Aorta (tissue), 5 donors: ENCODE results near the gene SLC1A1. TPM values are rescaled to one million over a fixed set of nuclear protein-coding genes. Genes with fewer than 3 reads are reported as not detected.
"Not testable (repeated sequence)": the region's sequence is repeated elsewhere in the genome, so short reads cannot be mapped to it uniquely, and the experiment has no call there.

Source experiments
- ATAC-seq: fragments of 200-7000 bp; cut with Tn5 transposase; one replicate; pipeline ENCODE4 v1.9.1; 2022; ENCODE audit warnings: moderate library complexity; ENCODE audit not compliant: low FRiP score
- DNase-seq, 2 donors: peaks; one replicate each; pipeline ENCODE4 v3.0.0-alpha.2; 2020
- H3K27ac ChIP-seq, 2 donors: one replicate each; pipeline ENCODE4 v1.5.1; 2013; ENCODE audit warnings: low read length in 2 of 2, mild to moderate bottlenecking in 2 of 2, moderate library complexity in 2 of 2, control low read depth in 1 of 2, inconsistent platforms in 1 of 2, low read depth in 1 of 2
- H3K27me3 ChIP-seq, 2 donors: one replicate each; pipeline ENCODE4 v1.6.1; 2013; ENCODE audit warnings: control low read depth in 1 of 2, low read length in 1 of 2, mild to moderate bottlenecking in 1 of 2, moderate library complexity in 1 of 2; ENCODE audit not compliant: insufficient read depth in 2 of 2, control insufficient read depth in 1 of 2
- H3K36me3 ChIP-seq, 2 donors: one replicate each; pipeline ENCODE4 v1.6.1; 2013; ENCODE audit warnings: control low read depth in 1 of 2, low read length in 1 of 2, mild to moderate bottlenecking in 1 of 2; ENCODE audit not compliant: insufficient read depth in 2 of 2, control insufficient read depth in 1 of 2
- H3K4me1 ChIP-seq, 2 donors: one replicate each; pipeline ENCODE4 v1.6.1; 2013; ENCODE audit warnings: low read length in 2 of 2, control low read depth in 1 of 2, mild to moderate bottlenecking in 1 of 2, moderate library complexity in 1 of 2; ENCODE audit not compliant: insufficient read depth in 2 of 2, control insufficient read depth in 1 of 2
- H3K4me3 ChIP-seq, 2 donors: one replicate each; pipeline ENCODE4 v1.5.1; 2013; ENCODE audit warnings: low read length in 2 of 2, control low read depth in 1 of 2, mild to moderate bottlenecking in 1 of 2
- H3K9me3 ChIP-seq: one replicate; pipeline ENCODE4 v1.6.1; 2013; ENCODE audit warnings: mild to moderate bottlenecking, low read length; ENCODE audit not compliant: control insufficient read depth
- WGBS, 2 donors: extraction: QIAGEN DNeasy Blood & Tissue Kit; methylation state at CpG; one replicate each; pipeline ENCODE4 v1.1.7; 2013; 5-methylcytosine and 5-hydroxymethylcytosine counted together
- intact Hi-C, 2 donors: fragments of 100-400 bp; cut with DNase I; formaldehyde crosslinking; loops; one replicate each; pipeline versions ENCODE4 v1.14.2 to v1.15.0; 2022
- polyA plus RNA-seq, 2 donors: library from polyadenylated mRNA; stranded (reverse); fragments of 200-250 nt; gene quantifications; one replicate each; pipeline ENCODE4 v1.2.3, GENCODE V29; 2013
- total RNA-seq, 2 donors: library from RNA; stranded (reverse); fragmentation: NEBNext Ultra II Directional; extraction: Animal tissue kit (Norgen Biotek cat#: 25700); gene quantifications; one replicate each; pipeline ENCODE4 v1.2.1, GENCODE V29; 2021
- donor health status: healthy with polysubstance abuse.
- donor health status: Bipolar disorder and iron deficiency.
- donor health status: DM: no; HTN: no; CAD: no.
- donor health status: DM: no; HTN: no; CAD: no.
- donor health status: DM: yes; HTN: yes; CAD: no.

The SLC1A1 gene
- total and polyA plus RNA-seq, 4 donors: 3.0 to 5.6 (median 3.2) TPM

DNA sequence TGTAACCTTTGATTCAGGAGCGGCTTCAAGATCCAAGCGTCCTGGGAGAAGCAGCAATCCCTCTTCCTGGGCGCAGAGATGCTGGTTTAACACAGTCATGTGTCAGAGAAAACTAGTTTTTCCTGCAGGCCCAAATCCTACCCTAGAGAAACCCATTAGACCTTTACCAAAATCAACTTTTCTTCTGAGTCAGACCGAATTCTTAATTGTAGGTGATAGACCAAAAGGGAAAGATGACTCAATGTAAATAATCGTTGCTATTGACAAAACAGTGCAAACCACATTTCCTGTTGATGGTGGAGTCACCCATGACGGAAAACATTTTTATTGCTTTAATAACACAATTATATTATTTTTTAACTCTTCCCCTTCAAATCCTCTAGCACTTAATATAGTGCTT, 40.1 kb downstream of the SLC1A1 start:
- DNase-seq (no peak), ATAC-seq (no peak)
- WGBS, 2 donors: 85 to 88% methylated on average over 6 of the region's 6 CpGs
- Histone ChIP-seq H3K27me3 (no peaks in the 10 kb centered on the region), H3K9me3 (no peaks in the 10 kb centered on the region), H3K4me1 (no peaks in the 10 kb centered on the region), H3K27ac (no peak overlapping the region), H3K36me3 (no peaks in the 10 kb centered on the region), H3K4me3 (no peak overlapping the region)
- intact Hi-C loops: loop anchor here in 1 of 2 donors (5.0 kb wide), 1 partner anchor 133 kb away; no protein-coding TSS in a partner anchor

DNA sequence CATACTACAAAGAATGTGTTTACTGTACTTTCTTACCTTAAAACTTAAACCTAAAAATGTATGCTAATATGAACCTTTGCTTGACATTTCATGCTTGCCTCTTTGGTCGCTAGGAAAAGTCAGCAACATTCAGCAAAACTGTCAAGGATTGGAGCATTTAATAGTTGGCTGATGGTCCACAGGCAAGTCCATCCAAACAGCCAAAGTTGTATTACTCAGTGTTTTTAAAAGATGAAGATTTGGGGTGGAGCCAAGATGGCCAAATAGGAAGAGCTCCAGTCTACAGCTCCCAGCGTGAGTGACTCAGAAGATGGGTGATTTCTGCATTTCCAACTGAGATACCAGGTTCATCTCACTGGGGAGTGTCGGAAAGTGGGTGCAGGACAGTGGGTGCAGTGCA, 40.6 kb downstream of the SLC1A1 start:
- ATAC-seq, H3K4me1 ChIP-seq, H3K9me3 ChIP-seq, H3K27ac ChIP-seq, H3K4me3 ChIP-seq, H3K36me3 ChIP-seq, H3K27me3 ChIP-seq, DNase-seq: not testable (repeated sequence)
- WGBS, 2 donors: 50 to 55% methylated on average over 3 of the region's 3 CpGs
- intact Hi-C loops: loop anchor here in 1 of 2 donors (5.0 kb wide), 1 partner anchor 134 kb away; no protein-coding TSS in a partner anchor

DNA sequence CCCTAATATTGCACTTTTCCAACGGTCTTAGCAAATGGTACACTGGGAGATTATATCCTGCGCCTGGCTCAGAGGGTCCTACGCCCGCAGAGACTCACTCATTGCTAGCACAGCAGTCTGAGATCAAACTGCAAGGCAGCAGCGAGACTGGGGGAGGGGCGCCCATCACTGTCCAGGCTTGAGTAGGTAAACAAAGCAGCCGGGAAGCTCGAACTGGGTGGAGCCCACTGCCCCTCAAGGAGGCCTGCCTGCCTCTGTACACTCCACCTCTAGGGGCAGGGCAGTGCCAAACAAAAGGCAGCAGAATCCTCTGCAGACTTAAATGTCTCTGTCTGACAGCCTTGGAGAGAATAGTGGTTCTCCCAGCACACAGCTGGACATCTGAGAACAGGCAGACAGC, 41.1 kb downstream of the SLC1A1 start:
- intact Hi-C loops: loop anchor here in 1 of 2 donors (5.0 kb wide), 1 partner anchor 134 kb away; no protein-coding TSS in a partner anchor
- H3K4me1 ChIP-seq, H3K27me3 ChIP-seq, DNase-seq, H3K36me3 ChIP-seq, H3K27ac ChIP-seq, H3K9me3 ChIP-seq, ATAC-seq, H3K4me3 ChIP-seq: not testable (repeated sequence)
- WGBS, 2 donors: 63 to 71% methylated on average over 8 of the region's 8 CpGs

DNA sequence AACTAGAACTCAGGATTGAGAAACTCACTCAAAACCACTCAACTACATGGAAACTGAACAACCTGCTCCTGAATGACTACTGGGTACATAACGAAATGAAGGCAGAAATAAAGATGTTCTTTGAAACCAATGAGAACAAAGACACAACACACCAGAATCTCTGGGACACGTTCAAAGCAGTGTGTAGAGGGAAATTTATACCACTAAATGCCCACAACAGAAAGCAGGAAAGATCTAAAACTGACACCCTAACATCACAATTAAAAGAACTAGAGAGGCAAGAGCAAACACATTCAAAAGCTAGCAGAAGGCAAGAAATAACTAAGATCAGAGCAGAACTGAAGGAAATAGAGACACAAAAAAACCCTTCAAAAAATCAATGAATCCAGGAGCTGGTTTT, 43.6 kb downstream of the SLC1A1 start:
- WGBS, 2 donors: 74 to 82% methylated on average over 1 of the region's 2 CpGs
- not testable (repeated sequence) for H3K9me3 ChIP-seq, H3K27ac ChIP-seq, ATAC-seq, H3K4me3 ChIP-seq, H3K4me1 ChIP-seq, DNase-seq, H3K36me3 ChIP-seq, H3K27me3 ChIP-seq
- intact Hi-C loops: loop anchor here in 1 of 2 donors (5.0 kb wide), 1 partner anchor 137 kb away; no protein-coding TSS in a partner anchor

DNA sequence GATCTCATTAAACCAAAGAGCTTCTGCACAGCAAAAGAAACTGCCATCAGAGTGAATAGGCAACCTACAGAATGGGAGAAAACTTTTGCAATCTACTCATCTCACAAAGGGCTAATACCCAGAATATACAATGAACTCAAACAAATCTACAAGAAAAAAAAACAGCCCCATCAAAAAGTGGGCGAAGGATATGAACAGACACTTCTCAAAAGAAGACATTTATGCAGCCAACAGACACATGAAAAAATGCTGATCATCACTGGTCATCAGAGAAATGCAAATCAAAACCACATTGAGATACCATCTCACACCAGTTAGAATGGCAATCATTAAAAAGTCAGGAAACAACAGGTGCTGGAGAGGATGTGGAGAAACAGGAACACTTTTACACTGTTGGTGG, 45.9 kb downstream of the SLC1A1 start:
- intact Hi-C loops, ATAC-seq, H3K4me3 ChIP-seq, H3K9me3 ChIP-seq, H3K27ac ChIP-seq, H3K27me3 ChIP-seq, DNase-seq, H3K36me3 ChIP-seq, H3K4me1 ChIP-seq: not testable (repeated sequence)
- 87 to 100% methylated on average over 1 of the region's 1 CpG for WGBS, 2 donors

DNA sequence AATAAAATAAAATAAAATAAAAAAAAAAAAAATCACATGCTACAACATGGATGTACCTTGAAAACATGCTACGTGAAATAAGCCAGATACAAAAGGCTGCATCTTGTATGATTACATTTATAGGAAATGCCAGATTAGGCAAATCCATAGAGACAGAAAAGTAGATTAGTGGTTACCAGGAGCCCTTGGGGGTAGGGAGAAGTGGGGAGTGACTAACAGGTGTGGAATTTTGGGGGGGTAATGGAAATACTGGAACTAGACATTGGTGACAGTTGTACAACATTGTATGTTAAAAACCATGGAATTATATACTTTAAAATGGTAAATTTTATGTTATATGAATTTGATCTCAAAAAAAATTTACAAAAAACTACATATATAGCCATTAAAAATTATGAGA, 47.3 kb downstream of the SLC1A1 start:
- intact Hi-C loops: no loop called here
- DNase-seq (no peak), ATAC-seq (no peak)
- Histone ChIP-seq H3K4me1 (no peaks in the 10 kb centered on the region), H3K9me3 (peaks cover 5% of the 10 kb centered on the region), H3K27me3 (no peaks in the 10 kb centered on the region), H3K27ac (no peak overlapping the region), H3K36me3 (peaks cover 0 to 2% of the 10 kb centered on the region in 2 donors), H3K4me3 (no peak overlapping the region)
- WGBS, 2 donors: 96 to 97% methylated on average over 1 of the region's 1 CpG

DNA sequence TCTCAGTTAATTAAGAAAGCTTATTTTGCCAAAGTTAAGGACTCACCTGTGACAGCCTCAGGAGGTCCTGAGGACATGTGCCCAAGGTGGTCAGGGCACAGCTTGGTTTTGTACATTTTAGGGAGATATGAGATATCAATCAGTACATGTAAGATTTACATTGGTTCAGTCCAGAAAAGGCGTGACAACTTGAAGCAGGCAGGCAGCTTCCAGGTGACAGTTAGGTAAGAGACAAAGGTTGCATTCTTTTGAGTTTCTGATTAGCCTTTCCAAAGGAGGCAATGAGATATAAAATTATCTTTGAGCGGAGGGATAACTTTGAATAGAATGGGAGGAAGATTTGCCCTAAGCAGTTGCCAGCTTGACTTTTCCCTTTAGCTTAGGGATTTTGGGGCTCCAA, 47.8 kb downstream of the SLC1A1 start:
- ATAC-seq (no peak), DNase-seq (no peak)
- Histone ChIP-seq H3K4me1 (no peaks in the 10 kb centered on the region), H3K27ac (no peak overlapping the region), H3K9me3 (peaks cover 5% of the 10 kb centered on the region), H3K36me3 (peaks cover 0 to 2% of the 10 kb centered on the region in 2 donors), H3K4me3 (no peak overlapping the region), H3K27me3 (no peaks in the 10 kb centered on the region)
- WGBS, 2 donors: 90 to 93% methylated on average over 2 of the region's 2 CpGs
- intact Hi-C loops: no loop called here

DNA sequence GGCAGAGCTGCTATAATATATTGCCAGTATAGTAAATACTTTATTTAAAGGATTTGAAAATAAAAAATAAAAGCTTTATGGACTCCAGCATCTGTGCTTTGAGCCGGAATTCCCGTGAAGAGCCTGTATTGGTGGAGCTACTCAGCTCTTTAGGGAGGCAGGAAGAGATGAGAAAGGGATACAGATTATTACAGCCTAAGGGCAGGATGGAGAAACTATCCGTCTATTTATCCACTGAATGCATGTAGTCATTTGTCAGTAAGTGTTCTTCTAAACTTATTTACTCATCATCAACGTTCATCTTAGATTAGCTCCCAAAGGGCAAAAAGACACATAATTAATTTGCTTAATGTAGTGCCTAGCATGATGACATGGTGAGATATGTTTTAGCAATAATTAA, 48.4 kb downstream of the SLC1A1 start:
- ATAC-seq: no peak
- DNase-seq: no peak
- H3K27me3 ChIP-seq: no peaks in the 10 kb centered on the region
- 72 to 79% methylated on average over 4 of the region's 4 CpGs for WGBS, 2 donors
- H3K4me1 ChIP-seq: no peaks in the 10 kb centered on the region
- peaks cover 0 to 2% of the 10 kb centered on the region in 2 donors for H3K36me3 ChIP-seq
- peaks cover 5% of the 10 kb centered on the region for H3K9me3 ChIP-seq
- intact Hi-C loops: no loop called here
- H3K27ac ChIP-seq: no peak overlapping the region
- H3K4me3 ChIP-seq: no peak overlapping the region

DNA sequence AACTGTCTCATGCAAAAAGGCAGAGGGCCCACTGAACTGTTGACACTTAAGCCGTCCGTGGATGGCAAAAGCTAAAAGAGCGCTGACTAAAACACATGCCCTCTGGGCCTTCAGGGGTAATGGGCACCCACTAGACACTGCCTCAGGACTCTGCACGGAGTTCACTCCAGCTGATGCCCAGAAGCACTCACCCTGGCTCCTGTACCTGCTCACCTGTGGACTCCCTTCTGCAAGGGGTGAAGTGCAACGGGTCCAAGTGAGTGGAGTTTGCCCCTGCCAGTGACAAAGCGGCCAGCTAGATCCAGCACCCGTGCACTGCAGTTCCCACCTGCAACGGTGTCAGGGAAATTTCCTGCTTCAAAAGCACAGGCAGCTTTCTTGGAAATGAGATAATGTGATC, 50.2 kb downstream of the SLC1A1 start:
- H3K36me3 ChIP-seq: peaks cover 0 to 2% of the 10 kb centered on the region in 2 donors
- no peak overlapping the region for H3K27ac ChIP-seq
- no peak overlapping the region for H3K4me3 ChIP-seq
- DNase-seq (no peak), ATAC-seq (no peak)
- H3K27me3 ChIP-seq: no peaks in the 10 kb centered on the region
- 96 to 97% methylated on average over 8 of the region's 8 CpGs for WGBS, 2 donors
- intact Hi-C loops: loop anchor here in 1 of 2 donors (10.0 kb wide), 1 partner anchor 46 kb away; the partner anchor contains the start of gene SLC1A1
- H3K9me3 ChIP-seq: peaks cover 5% of the 10 kb centered on the region
- no peaks in the 10 kb centered on the region for H3K4me1 ChIP-seq
